ENCODE data around the gene MIER2. TPM values are rescaled to one million over a fixed set of nuclear protein-coding genes. Genes with fewer than 3 reads are reported as not detected.

The MIER2 gene
- total RNA-seq, 2 experiments from 2014 or later, result 20.7 to 22.0 TPM

- Mint-ChIP-seq H3K4me3 (peak overlapping the region; percentile 74), H3K27me3 (peaks cover 2% of the 10 kb centered on the region), H3K27ac (no peak overlapping the region), H3K4me1 (peaks cover 59% of the 10 kb centered on the region), H3K36me3 (ENCODE audit: low read depth) (peaks cover 37% of the 10 kb centered on the region), H3K9me3 (peaks cover 9% of the 10 kb centered on the region)
- POLR2A ChIA-PET, result no interaction called here
- CTCF ChIA-PET, result interaction anchor here (1.2 to 1.5 kb wide), 2 partner anchors 96 to 168 kb away, joined by 3 to 4 read pairs; no protein-coding TSS in a partner anchor
- DNase-seq, result no peak
Measured at GRCh38 chr19:342801-343421, 1.7 kb downstream of the MIER2 start.

DNA sequence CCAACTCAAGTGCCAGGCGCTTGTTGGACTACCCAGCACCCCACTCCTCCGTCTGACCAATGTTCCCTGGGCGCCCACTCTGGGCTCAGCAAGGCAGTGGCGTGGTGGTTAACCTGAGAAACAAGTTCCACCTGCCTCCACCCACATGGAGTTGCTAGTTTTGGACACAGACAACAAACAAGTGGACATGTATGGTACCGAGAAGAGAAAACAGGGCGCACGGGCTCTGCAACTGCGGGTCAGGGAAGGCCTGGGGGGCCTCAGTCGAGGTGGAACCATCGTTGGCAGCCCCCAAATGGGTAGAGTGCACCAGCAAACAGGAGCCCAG, 2.5 kb downstream of the MIER2 start:
- CTCF ChIA-PET, result no interaction called here
- Mint-ChIP-seq H3K36me3 (ENCODE audit: low read depth) (peaks cover 40% of the 10 kb centered on the region), H3K4me3 (peak overlapping the region; percentile 35), H3K27ac (no peak overlapping the region), H3K27me3 (peaks cover 2% of the 10 kb centered on the region), H3K9me3 (peaks cover 9% of the 10 kb centered on the region), H3K4me1 (peaks cover 59% of the 10 kb centered on the region)
- POLR2A ChIA-PET, result no interaction called here
- DNase-seq, result no peak

GRCh38 chr19:341386-342127, 3.0 kb downstream of the MIER2 start:
- peaks cover 59% of the 10 kb centered on the region for H3K4me1 Mint-ChIP-seq
- peaks cover 41% of the 10 kb centered on the region for H3K36me3 Mint-ChIP-seq (ENCODE audit: low read depth)
- H3K9me3 Mint-ChIP-seq, result peaks cover 9% of the 10 kb centered on the region
- CTCF ChIA-PET, result no interaction called here
- H3K27me3 Mint-ChIP-seq, result peaks cover 2% of the 10 kb centered on the region
- no peak overlapping the region for H3K27ac Mint-ChIP-seq
- H3K4me3 Mint-ChIP-seq, result no peak overlapping the region
- DNase-seq, result no peak
- POLR2A ChIA-PET, result no interaction called here

GRCh38 chr19:340620-341385, 3.8 kb downstream of the MIER2 start:
- Mint-ChIP-seq H3K4me3 (no peak overlapping the region), H3K4me1 (peaks cover 59% of the 10 kb centered on the region), H3K9me3 (peaks cover 9% of the 10 kb centered on the region), H3K36me3 (ENCODE audit: low read depth) (peaks cover 44% of the 10 kb centered on the region), H3K27ac (no peak overlapping the region), H3K27me3 (peaks cover 2% of the 10 kb centered on the region)
- POLR2A ChIA-PET, result no interaction called here
- CTCF ChIA-PET, result interaction anchor here (0.6 kb wide), 1 partner anchor 72 kb away, joined by 3 read pairs; no protein-coding TSS in a partner anchor
- no peak for DNase-seq

DNA sequence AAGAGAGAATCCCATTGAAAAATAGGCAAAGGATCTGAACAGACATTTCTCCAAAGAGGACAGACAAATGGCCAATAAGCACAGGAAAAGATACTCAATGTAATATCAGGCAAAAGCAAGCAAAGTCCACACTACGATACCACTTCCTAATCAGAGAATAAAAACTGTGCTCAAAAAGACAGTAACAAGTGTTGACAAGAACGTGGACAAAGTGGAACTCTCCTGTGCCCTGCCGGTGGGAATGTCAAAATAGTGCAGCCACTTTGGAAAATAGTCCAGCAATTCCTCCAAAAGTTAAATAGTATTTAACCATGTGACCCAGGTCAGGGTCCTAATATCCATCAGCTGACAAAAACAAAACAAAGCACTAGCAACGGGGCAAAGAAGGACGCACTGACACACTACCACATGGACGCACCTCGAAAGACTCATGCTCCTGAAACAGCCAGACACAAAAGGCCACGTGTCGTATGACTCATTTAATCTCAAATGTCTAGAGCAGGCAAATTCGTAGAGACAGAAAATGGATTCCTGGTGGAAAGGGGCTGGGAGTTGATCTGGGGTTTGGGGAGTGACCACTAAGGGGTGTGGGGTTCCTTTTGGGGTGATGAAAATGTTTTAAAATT, 5.2 kb downstream of the MIER2 start:
- Mint-ChIP-seq H3K4me3 (no peak overlapping the region), H3K27ac (no peak overlapping the region), H3K36me3 (ENCODE audit: low read depth) (peaks cover 44% of the 10 kb centered on the region), H3K27me3 (no peaks in the 10 kb centered on the region), H3K9me3 (peaks cover 2% of the 10 kb centered on the region), H3K4me1 (peaks cover 51% of the 10 kb centered on the region)
- ChIA-PET CTCF (no interaction called here), POLR2A (no interaction called here)
- DNase-seq, result no peak

GRCh38 chr19:338421-338820, 6.2 kb downstream of the MIER2 start:
- H3K4me1 Mint-ChIP-seq, result peaks cover 45% of the 10 kb centered on the region
- no peaks in the 10 kb centered on the region for H3K27me3 Mint-ChIP-seq
- POLR2A ChIA-PET, result no interaction called here

GRCh38 chr19:336067-336614, 8.5 kb downstream of the MIER2 start:
- ChIA-PET CTCF (no interaction called here), POLR2A (no interaction called here)
- H3K9me3 Mint-ChIP-seq, result peaks cover 2% of the 10 kb centered on the region
- peaks cover 25% of the 10 kb centered on the region for H3K4me1 Mint-ChIP-seq
- H3K4me3 Mint-ChIP-seq, result no peak overlapping the region
- no peak for DNase-seq
- H3K27ac Mint-ChIP-seq, result no peak overlapping the region
- no peaks in the 10 kb centered on the region for H3K27me3 Mint-ChIP-seq
- H3K36me3 Mint-ChIP-seq (ENCODE audit: low read depth), result peaks cover 38% of the 10 kb centered on the region

More at GRCh38 chr19:338421-338820, 6.2 kb downstream of the MIER2 start:
- H3K4me3 Mint-ChIP-seq, result no peak overlapping the region
- no peak overlapping the region for H3K27ac Mint-ChIP-seq
- peaks cover 43% of the 10 kb centered on the region for H3K36me3 Mint-ChIP-seq (ENCODE audit: low read depth)
- H3K9me3 Mint-ChIP-seq, result peaks cover 2% of the 10 kb centered on the region
- no peak for DNase-seq
- CTCF ChIA-PET, result no interaction called here

DNA sequence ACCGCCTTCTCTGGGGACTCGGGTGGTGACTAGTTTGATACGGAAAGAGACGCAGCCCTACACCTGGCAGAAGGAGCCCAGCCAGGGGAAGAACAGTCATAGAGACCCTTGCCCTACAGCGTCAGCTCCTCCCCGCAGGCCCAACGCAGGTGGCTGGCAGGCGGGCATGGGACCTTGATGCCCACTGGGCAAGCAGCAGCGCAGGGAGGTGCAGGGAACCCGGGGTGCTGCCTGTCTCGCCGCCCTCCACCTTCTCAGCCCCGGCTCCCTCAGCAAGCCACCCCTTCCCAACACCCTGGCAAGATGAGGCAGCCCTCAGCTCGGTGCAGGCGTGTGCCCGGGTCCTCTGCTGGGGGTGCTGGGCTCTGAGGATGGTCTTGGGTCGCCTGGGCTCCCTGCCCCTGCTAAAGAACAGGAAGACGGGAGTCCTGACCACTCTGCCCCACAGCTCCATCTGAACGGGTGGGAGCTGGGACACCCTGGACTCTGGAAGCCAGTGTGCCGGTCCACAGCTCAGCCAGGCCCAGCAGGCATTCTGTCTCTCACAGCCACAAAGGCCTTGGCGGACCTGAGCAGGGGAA, 9.0 kb downstream of the MIER2 start:
- no peak overlapping the region for H3K27ac Mint-ChIP-seq
- H3K27me3 Mint-ChIP-seq, result no peaks in the 10 kb centered on the region
- H3K4me3 Mint-ChIP-seq, result no peak overlapping the region
- H3K4me1 Mint-ChIP-seq, result peaks cover 21% of the 10 kb centered on the region
- peaks cover 4% of the 10 kb centered on the region for H3K9me3 Mint-ChIP-seq
- POLR2A ChIA-PET, result no interaction called here
- CTCF ChIA-PET, result no interaction called here
- no peak for DNase-seq
- peaks cover 40% of the 10 kb centered on the region for H3K36me3 Mint-ChIP-seq (ENCODE audit: low read depth)

- no peak overlapping the region for H3K27ac Mint-ChIP-seq
- CTCF ChIA-PET, result no interaction called here
- no peak overlapping the region for H3K4me3 Mint-ChIP-seq
- no peak for DNase-seq
- H3K9me3 Mint-ChIP-seq, result peaks cover 6% of the 10 kb centered on the region
- peaks cover 41% of the 10 kb centered on the region for H3K36me3 Mint-ChIP-seq (ENCODE audit: low read depth)
- H3K27me3 Mint-ChIP-seq, result no peaks in the 10 kb centered on the region
- POLR2A ChIA-PET, result no interaction called here
- H3K4me1 Mint-ChIP-seq, result peaks cover 19% of the 10 kb centered on the region
Measured at GRCh38 chr19:335072-335471, 9.5 kb downstream of the MIER2 start.

DNA sequence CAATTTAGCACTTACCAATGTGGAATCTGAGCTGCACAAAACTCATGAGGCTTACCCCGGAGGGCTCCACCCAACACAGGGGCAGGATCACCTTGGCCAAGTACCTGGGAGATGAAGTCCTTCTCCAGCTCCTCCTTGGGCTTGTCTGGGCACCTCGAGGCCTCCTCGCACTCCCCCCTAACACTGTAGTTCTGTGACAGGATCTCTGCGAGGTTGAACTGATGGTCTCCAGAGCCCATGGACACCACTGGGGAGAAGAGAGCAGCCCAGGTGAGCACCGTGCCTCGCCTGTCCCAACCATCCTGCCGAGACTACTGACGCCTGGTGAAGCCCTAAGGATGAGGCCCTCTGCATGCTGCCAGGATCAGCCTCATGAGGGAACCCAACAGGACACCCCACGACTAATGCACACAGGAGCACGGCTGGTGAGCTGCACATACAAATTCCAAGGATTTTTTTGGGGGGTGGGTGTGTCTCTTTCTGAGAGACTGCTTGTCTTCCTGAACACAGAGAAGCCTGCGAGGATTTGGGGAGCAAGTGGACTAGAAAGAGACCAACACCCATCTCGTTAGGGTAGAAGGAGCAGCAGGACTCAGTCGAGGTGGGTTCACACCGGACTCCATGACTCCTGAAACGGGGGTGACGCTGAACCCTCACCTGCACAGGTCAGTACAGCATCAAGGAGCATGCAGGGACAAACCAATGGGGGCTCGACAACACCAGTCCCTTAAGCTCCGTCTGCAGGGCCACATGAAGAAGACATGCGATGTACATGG, 10.1 kb downstream of the MIER2 start:
- Mint-ChIP-seq H3K36me3 (ENCODE audit: low read depth) (peaks cover 42% of the 10 kb centered on the region), H3K27ac (no peak overlapping the region), H3K9me3 (peaks cover 6% of the 10 kb centered on the region), H3K27me3 (no peaks in the 10 kb centered on the region), H3K4me1 (peaks cover 14% of the 10 kb centered on the region), H3K4me3 (no peak overlapping the region)
- ChIA-PET POLR2A (no interaction called here), CTCF (no interaction called here)
- DNase-seq, result no peak

- DNase-seq, result no peak
- Mint-ChIP-seq H3K4me1 (no peaks in the 10 kb centered on the region), H3K27me3 (no peaks in the 10 kb centered on the region), H3K4me3 (no peak overlapping the region), H3K27ac (no peak overlapping the region), H3K9me3 (peaks cover 13% of the 10 kb centered on the region), H3K36me3 (ENCODE audit: low read depth) (peaks cover 59% of the 10 kb centered on the region)
- CTCF ChIA-PET, result no interaction called here
- POLR2A ChIA-PET, result no interaction called here
Measured at GRCh38 chr19:330503-330902, 14.1 kb downstream of the MIER2 start.

DNA sequence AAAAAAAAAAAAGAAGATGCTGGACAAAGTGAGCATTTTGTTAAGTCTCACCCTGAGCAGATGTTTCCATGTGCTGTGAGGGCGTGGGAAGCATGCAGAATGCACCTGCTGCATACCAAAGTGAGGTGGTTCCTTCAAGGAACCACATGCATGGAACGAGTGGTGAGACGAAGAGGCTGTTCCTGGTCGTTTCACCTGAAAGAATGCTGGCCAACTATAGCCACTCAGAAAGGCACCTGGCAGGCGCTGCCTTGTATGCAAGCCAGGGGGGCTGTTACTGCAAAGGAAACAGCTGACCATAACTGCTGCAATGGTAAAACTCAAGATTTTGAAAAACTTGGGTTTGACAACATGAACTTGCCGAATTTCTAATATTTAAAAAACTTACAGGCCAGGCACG, 14.7 kb downstream of the MIER2 start:
- H3K4me1 Mint-ChIP-seq, result no peaks in the 10 kb centered on the region
- no peaks in the 10 kb centered on the region for H3K27me3 Mint-ChIP-seq
- H3K36me3 Mint-ChIP-seq (ENCODE audit: low read depth), result peaks cover 60% of the 10 kb centered on the region
- ChIA-PET CTCF (no interaction called here), POLR2A (no interaction called here)
- no peak overlapping the region for H3K4me3 Mint-ChIP-seq
- H3K27ac Mint-ChIP-seq, result no peak overlapping the region
- no peak for DNase-seq
- peaks cover 13% of the 10 kb centered on the region for H3K9me3 Mint-ChIP-seq
